Measurements from ENCODE around the gene EIF4B. TPM values are rescaled to one million over a fixed set of nuclear protein-coding genes. Genes with fewer than 3 reads are reported as not detected.

EIF4B gene
- total and polyA plus RNA-seq, 12 donors, result 77.1 to 800 (median 557) TPM

GRCh38 chr12:53010955-53011354 lies 4.7 kb downstream of the EIF4B start:
- Histone ChIP-seq H3K27ac (no peak overlapping the region), H3K4me1 (replicated peaks in 1 of 2) (peaks cover 30 to 51% of the 10 kb centered on the region in 2 donors)
- intact Hi-C loops (cut with DNase I), result no loop called here

GRCh38 chr12:53011889-53012288 lies 5.6 kb downstream of the EIF4B start:
- Histone ChIP-seq H3K36me3 (replicated peaks in 1 of 2) (peaks cover 0 to 12% of the 10 kb centered on the region in 2 donors), H3K4me3 (no peak overlapping the region), H3K27me3 (no peaks in the 10 kb centered on the region), H3K4me1 (replicated peaks in 1 of 2) (peaks cover 30 to 51% of the 10 kb centered on the region in 2 donors), H3K9me3 (replicated peaks in 1 of 3) (no peaks in the 10 kb centered on the region), H3K27ac (no peak overlapping the region)
- TF ChIP-seq CTCF (IDR thresholded peaks at IDR 0.05) (no peak), POLR2A (IDR thresholded peaks at IDR 0.05) (no peak)
- intact Hi-C loops (cut with DNase I), result no loop called here
- WGBS, 4 donors, result 83 to 95% (median 88%) methylated on average over 3 of the region's 3 CpGs
- DNase-seq, result no peak

More at GRCh38 chr12:53010955-53011354, 4.7 kb downstream of the EIF4B start:
- Histone ChIP-seq H3K4me3 (no peak overlapping the region), H3K36me3 (replicated peaks in 1 of 2) (peaks cover 0 to 8% of the 10 kb centered on the region in 2 donors), H3K27me3 (no peaks in the 10 kb centered on the region), H3K9me3 (replicated peaks in 1 of 3) (no peaks in the 10 kb centered on the region)
- DNase-seq, result no peak
- TF ChIP-seq CTCF (IDR thresholded peaks at IDR 0.05) (no peak), POLR2A (IDR thresholded peaks at IDR 0.05) (no peak)
- WGBS, 4 donors, result 85 to 94% (median 86%) methylated on average over 2 of the region's 2 CpGs

DNA sequence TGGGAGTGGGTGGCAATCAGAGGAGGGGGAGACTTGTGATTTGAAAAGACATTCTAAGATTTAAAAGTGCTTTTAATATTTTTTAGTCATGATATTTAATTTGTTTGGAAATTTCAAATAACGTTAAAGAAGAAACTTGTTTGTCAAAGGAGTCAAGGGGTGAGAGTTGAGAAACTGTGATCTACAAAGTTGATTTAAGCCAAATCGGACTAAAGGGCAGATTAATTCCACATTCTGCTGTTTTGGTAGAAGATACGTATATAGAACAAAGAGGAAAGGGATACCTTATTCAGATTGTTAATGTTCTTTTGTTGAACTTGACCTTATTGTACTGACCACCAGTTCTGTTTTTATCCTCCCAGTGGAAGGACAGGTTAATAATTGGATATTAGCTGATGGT lies 6.7 kb downstream of the EIF4B start:
- Histone ChIP-seq H3K27ac (no peak overlapping the region), H3K4me3 (no peak overlapping the region), H3K36me3 (replicated peaks in 1 of 2) (peaks cover 0 to 22% of the 10 kb centered on the region in 2 donors), H3K4me1 (replicated peaks in 1 of 2) (peaks cover 20 to 42% of the 10 kb centered on the region in 2 donors), H3K9me3 (replicated peaks in 1 of 3) (no peaks in the 10 kb centered on the region), H3K27me3 (no peaks in the 10 kb centered on the region)
- DNase-seq, result no peak
- TF ChIP-seq POLR2A (IDR thresholded peaks at IDR 0.05) (no peak), CTCF (IDR thresholded peaks at IDR 0.05) (no peak)
- intact Hi-C loops (cut with DNase I), result no loop called here
- 78 to 85% (median 84%) methylated on average over 3 of the region's 3 CpGs for WGBS, 4 donors

DNA sequence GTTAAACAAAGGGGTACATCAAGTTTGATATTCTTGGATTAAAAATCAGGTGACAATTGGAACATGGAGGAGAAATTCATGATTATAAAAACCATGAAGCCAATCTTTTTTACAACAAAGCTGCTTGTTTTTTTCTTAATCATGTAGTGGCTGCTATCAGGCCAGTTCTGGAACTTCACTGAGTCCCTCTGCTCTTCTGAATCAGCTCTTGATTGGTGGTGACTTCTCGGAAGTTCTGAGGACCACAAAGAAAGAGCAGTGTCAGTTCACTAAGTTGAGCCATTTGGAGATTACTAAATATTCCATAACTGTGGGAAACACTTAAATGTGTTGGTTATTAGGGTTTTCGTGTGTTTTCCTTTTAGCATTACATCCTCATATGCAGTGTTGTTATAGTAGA lies 8.5 kb downstream of the EIF4B start:
- intact Hi-C loops (cut with DNase I), result no loop called here
- Histone ChIP-seq H3K27me3 (no peaks in the 10 kb centered on the region), H3K36me3 (replicated peaks in 1 of 2) (peaks cover 0 to 40% of the 10 kb centered on the region in 2 donors), H3K4me3 (no peak overlapping the region), H3K4me1 (replicated peaks in 1 of 2) (peaks cover 2 to 24% of the 10 kb centered on the region in 2 donors), H3K9me3 (replicated peaks in 1 of 3) (no peaks in the 10 kb centered on the region), H3K27ac (no peak overlapping the region)
- no peak for DNase-seq
- TF ChIP-seq CTCF (IDR thresholded peaks at IDR 0.05) (no peak), POLR2A (IDR thresholded peaks at IDR 0.05) (no peak)
- WGBS, 4 donors, result 82 to 91% (median 86%) methylated on average over 2 of the region's 2 CpGs

Measured in adrenal gland (tissue), 12 donors.